Aorta (tissue), 5 donors: ENCODE measurements around the gene ARHGAP10. TPM values are rescaled to one million over a fixed set of nuclear protein-coding genes. Genes with fewer than 3 reads are reported as not detected.

Experiments
- ATAC-seq: fragments of 200-7000 bp; cut with Tn5 transposase; one replicate; pipeline ENCODE4 v1.9.1; 2022; ENCODE audit warnings: moderate library complexity; ENCODE audit not compliant: low FRiP score
- DNase-seq, 2 donors: peaks; one replicate each; pipeline ENCODE4 v3.0.0-alpha.2; 2020
- H3K27ac ChIP-seq, 2 donors: one replicate each; pipeline ENCODE4 v1.5.1; 2013; ENCODE audit warnings: low read length in 2 of 2, mild to moderate bottlenecking in 2 of 2, moderate library complexity in 2 of 2, control low read depth in 1 of 2, inconsistent platforms in 1 of 2, low read depth in 1 of 2
- H3K27me3 ChIP-seq, 2 donors: one replicate each; pipeline ENCODE4 v1.6.1; 2013; ENCODE audit warnings: control low read depth in 1 of 2, low read length in 1 of 2, mild to moderate bottlenecking in 1 of 2, moderate library complexity in 1 of 2; ENCODE audit not compliant: insufficient read depth in 2 of 2, control insufficient read depth in 1 of 2
- H3K36me3 ChIP-seq, 2 donors: one replicate each; pipeline ENCODE4 v1.6.1; 2013; ENCODE audit warnings: control low read depth in 1 of 2, low read length in 1 of 2, mild to moderate bottlenecking in 1 of 2; ENCODE audit not compliant: insufficient read depth in 2 of 2, control insufficient read depth in 1 of 2
- H3K4me1 ChIP-seq, 2 donors: one replicate each; pipeline ENCODE4 v1.6.1; 2013; ENCODE audit warnings: low read length in 2 of 2, control low read depth in 1 of 2, mild to moderate bottlenecking in 1 of 2, moderate library complexity in 1 of 2; ENCODE audit not compliant: insufficient read depth in 2 of 2, control insufficient read depth in 1 of 2
- H3K4me3 ChIP-seq, 2 donors: one replicate each; pipeline ENCODE4 v1.5.1; 2013; ENCODE audit warnings: low read length in 2 of 2, control low read depth in 1 of 2, mild to moderate bottlenecking in 1 of 2
- H3K9me3 ChIP-seq: one replicate; pipeline ENCODE4 v1.6.1; 2013; ENCODE audit warnings: mild to moderate bottlenecking, low read length; ENCODE audit not compliant: control insufficient read depth
- WGBS, 2 donors: extraction: QIAGEN DNeasy Blood & Tissue Kit; methylation state at CpG; one replicate each; pipeline ENCODE4 v1.1.7; 2013; 5-methylcytosine and 5-hydroxymethylcytosine counted together
- intact Hi-C, 2 donors: fragments of 100-400 bp; cut with DNase I; formaldehyde crosslinking; loops; one replicate each; pipeline versions ENCODE4 v1.14.2 to v1.15.0; 2022
- polyA plus RNA-seq, 2 donors: library from polyadenylated mRNA; stranded (reverse); fragments of 200-250 nt; gene quantifications; one replicate each; pipeline ENCODE4 v1.2.3, GENCODE V29; 2013
- total RNA-seq, 2 donors: library from RNA; stranded (reverse); fragmentation: NEBNext Ultra II Directional; extraction: Animal tissue kit (Norgen Biotek cat#: 25700); gene quantifications; one replicate each; pipeline ENCODE4 v1.2.1, GENCODE V29; 2021
- donor health status: healthy with polysubstance abuse.
- donor health status: Bipolar disorder and iron deficiency.
- donor health status: DM: no; HTN: no; CAD: no.
- donor health status: DM: no; HTN: no; CAD: no.
- donor health status: DM: yes; HTN: yes; CAD: no.

The ARHGAP10 gene
- total and polyA plus RNA-seq, 4 donors: 47.3 to 94.5 (median 63.5) TPM

DNA sequence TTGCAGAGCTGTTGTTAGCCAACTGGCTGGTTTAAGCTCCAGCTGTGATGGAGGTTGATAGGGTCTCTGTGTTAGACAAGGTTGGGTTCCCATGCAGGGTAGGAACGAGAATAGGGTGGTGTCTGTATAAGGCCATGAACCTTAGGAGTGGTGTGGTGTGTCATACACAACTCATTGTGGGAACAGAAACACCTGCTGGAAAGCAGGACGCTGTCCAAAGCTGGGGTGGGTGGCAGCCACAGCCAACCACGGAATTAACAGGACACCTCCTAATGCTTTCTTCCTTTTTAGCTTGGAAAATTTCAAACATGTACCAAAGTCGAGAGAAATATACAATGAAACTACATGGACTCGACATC, 94.4 kb downstream of the ARHGAP10 start:
- ATAC-seq: no peak
- Histone ChIP-seq H3K9me3 (no peaks in the 10 kb centered on the region), H3K27me3 (no peaks in the 10 kb centered on the region), H3K4me1 (peaks cover 13 to 18% of the 10 kb centered on the region in 2 donors), H3K4me3 (no peak overlapping the region), H3K27ac (peak overlapping the region; percentile 73 to 89), H3K36me3 (peaks cover 1 to 4% of the 10 kb centered on the region in 2 donors)
- DNase-seq: no peak
- intact Hi-C loops: loop anchor here in 1 of 2 donors (5.0 kb wide), 1 partner anchor 36 kb away; no protein-coding TSS in a partner anchor
- WGBS, 2 donors: 62 to 68% methylated on average over 5 of the region's 5 CpGs

DNA sequence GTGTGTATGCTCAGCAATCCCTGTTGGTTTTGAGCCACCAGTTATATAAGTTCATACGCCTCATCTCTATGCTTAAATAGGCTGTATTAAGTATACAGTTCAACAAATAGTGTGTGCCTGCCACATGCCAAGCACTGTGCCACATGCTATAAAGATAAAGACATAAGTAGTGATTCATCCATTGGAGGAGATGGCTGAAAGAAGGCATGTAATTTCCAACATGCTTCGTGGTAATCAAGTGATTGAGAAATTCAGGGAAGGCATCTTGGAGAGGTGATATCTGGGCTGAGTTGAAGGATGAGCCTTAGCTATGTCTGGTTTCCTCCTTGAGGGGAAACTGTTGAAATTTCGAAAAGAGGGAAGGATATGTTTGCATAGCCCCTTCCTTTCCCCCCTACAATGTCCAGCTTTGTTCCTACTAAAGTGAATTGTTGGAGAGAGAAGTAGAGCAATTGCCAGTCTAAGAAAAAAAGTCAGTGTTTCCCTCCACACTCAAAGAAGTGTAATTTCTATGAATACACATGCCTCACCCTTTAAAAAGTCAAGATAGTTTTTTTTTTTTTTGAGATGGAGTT, 96.5 kb downstream of the ARHGAP10 start:
- DNase-seq (no peak), ATAC-seq (no peak)
- Histone ChIP-seq H3K4me3 (no peak overlapping the region), H3K9me3 (no peaks in the 10 kb centered on the region), H3K27me3 (no peaks in the 10 kb centered on the region), H3K36me3 (peaks cover 1 to 4% of the 10 kb centered on the region in 2 donors), H3K4me1 (peaks cover 9 to 12% of the 10 kb centered on the region in 2 donors), H3K27ac (peak overlapping the region; percentile 18 to 86)
- intact Hi-C loops: loop anchor here in 1 of 2 donors (5.0 kb wide), 1 partner anchor 34 kb away; no protein-coding TSS in a partner anchor
- 72 to 73% methylated on average over 3 of the region's 3 CpGs for WGBS, 2 donors

DNA sequence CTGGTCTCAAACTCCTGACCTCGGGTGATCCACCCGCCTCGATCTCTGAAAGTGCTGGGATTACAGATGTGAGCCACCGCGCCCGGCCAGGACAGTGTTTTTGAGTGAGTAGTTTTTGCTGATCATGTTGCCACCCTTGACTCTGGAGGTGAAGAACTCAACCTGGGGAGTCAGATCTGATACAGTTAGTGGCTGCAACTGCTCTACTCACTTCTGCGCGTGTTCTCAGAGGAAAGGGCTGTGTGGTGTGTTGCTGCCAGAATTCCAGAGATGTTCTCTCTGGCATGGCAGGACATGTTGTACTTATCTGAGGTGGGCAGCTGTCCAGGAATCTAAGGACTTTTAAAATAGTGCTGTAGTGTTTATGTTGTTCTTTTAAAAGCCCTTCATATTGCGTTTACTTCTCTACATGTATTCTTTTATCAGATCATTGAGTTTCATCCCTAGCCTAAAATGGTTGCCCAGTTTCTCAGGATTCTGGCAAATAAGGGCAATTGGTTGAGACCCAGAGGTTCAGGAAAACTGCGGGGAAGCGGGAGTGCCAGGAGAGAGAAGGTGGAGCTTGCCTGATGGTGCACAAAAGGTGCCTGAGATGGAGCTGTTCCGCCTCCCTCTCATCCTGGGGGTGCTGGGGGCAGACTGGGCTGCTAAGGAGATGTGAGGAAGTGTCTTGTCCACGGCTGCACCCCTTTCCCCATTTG, 97.7 kb downstream of the ARHGAP10 start:
- intact Hi-C loops: loop anchor here (5.0 kb wide), 2 partner anchors 33 to 97 kb away; partner anchors contain the start of gene ARHGAP10 (in 1 of the 2)
- Histone ChIP-seq H3K9me3 (no peaks in the 10 kb centered on the region), H3K4me1 (peaks cover 11 to 12% of the 10 kb centered on the region in 2 donors), H3K27ac (peak overlapping the region; percentile 80 to 92), H3K27me3 (no peaks in the 10 kb centered on the region), H3K4me3 (no peak overlapping the region), H3K36me3 (peaks cover 0 to 1% of the 10 kb centered on the region in 2 donors)
- ATAC-seq (no peak), DNase-seq (peak in 1 of 2 donors; percentile 71)
- 41% methylated on average over 13 of the region's 13 CpGs for WGBS, 2 donors

DNA sequence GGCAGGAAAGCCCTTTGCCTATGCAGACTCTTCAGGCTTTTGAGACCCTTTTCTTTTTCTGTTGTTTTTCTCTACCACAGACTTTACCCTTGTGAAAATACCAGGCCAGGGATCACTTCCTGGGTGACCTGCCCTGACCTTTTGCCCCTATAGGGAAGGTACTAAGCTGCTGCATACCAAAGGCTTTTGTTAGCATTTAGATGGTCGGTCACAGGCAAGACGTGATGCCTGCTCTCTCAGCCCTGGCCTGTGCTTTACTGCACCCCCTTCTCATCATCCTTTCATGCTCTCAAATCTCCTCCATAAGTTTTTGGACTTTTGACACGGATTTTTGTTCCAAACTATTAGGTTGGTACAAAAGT, 98.2 kb downstream of the ARHGAP10 start:
- DNase-seq (no peak), ATAC-seq (no peak)
- Histone ChIP-seq H3K9me3 (no peaks in the 10 kb centered on the region), H3K27ac (peak overlapping the region; percentile 80 to 92), H3K36me3 (no peaks in the 10 kb centered on the region), H3K27me3 (no peaks in the 10 kb centered on the region), H3K4me1 (peaks cover 11 to 12% of the 10 kb centered on the region in 2 donors), H3K4me3 (no peak overlapping the region)
- intact Hi-C loops: loop anchor here in 1 of 2 donors (5.0 kb wide), 1 partner anchor 98 kb away; the partner anchor contains the start of gene ARHGAP10
- 57 to 63% methylated on average over 3 of the region's 3 CpGs for WGBS, 2 donors

DNA sequence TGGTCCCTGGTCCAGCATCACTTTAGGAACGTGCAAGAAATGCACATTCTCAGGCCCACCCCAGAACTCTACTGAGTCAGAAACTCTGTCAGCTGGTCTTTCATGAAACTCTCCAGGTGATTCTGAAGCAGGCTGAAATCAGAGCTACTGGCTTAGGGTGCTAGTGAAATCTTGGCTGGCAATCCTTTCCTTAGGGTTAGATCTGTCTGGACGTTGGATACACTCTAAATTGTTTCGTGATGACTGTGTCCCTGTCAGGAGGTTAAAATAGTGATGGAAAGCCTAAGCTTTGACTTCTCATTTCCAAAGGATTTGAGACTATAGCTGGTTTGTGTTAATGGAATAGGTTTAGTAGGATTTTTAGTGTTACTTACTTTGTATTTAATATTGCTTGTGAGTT, 99.1 kb downstream of the ARHGAP10 start:
- ATAC-seq: no peak
- Histone ChIP-seq H3K4me1 (peaks cover 11 to 12% of the 10 kb centered on the region in 2 donors), H3K36me3 (no peaks in the 10 kb centered on the region), H3K27ac (peak overlapping the region; percentile 52 to 91), H3K4me3 (no peak overlapping the region), H3K27me3 (no peaks in the 10 kb centered on the region), H3K9me3 (no peaks in the 10 kb centered on the region)
- DNase-seq: no peak
- WGBS, 2 donors: 7 to 8% methylated on average over 3 of the region's 3 CpGs
- intact Hi-C loops: loop anchor here in 1 of 2 donors (5.0 kb wide), 1 partner anchor 99 kb away; the partner anchor contains the start of gene ARHGAP10

DNA sequence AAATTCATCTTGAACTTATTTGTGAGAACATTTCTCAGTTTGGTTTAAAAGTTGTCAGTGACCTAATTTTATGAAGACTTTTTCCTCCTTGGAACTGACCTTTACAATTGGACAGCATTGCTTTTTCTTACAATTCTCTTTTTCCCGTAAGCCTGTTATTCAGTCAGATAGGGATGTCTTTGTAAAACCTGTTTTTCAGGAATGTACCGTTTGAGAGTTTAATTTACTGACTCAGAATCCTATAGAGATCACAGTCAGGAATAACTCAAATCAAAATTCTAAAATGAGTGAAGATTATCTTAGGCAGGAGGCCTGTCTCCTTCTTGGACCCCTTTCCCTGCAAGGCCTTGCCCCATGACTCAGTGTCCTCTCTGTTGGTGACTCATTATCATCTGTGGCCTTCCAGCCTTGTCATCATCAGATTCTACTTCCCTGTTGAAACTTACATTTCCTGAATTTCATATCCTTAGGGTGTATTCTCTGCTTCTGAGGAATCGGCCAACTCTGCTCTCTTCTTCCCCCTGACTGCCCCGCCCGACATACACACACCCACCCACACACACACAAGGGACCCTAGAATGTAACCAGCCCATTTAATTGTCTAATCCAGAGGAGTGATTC, 99.8 kb downstream of the ARHGAP10 start:
- Histone ChIP-seq H3K27me3 (no peaks in the 10 kb centered on the region), H3K27ac (peak overlapping the region; percentile 80 to 92), H3K4me3 (no peak overlapping the region), H3K36me3 (no peaks in the 10 kb centered on the region), H3K9me3 (no peaks in the 10 kb centered on the region), H3K4me1 (peaks cover 9 to 11% of the 10 kb centered on the region in 2 donors)
- ATAC-seq (peak; percentile 51), DNase-seq (peak in 1 of 2 donors; percentile 53)
- WGBS, 2 donors: 26 to 30% methylated on average over 5 of the region's 5 CpGs
- intact Hi-C loops: loop anchor here in 1 of 2 donors (5.0 kb wide), 1 partner anchor 99 kb away; the partner anchor contains the start of gene ARHGAP10

DNA sequence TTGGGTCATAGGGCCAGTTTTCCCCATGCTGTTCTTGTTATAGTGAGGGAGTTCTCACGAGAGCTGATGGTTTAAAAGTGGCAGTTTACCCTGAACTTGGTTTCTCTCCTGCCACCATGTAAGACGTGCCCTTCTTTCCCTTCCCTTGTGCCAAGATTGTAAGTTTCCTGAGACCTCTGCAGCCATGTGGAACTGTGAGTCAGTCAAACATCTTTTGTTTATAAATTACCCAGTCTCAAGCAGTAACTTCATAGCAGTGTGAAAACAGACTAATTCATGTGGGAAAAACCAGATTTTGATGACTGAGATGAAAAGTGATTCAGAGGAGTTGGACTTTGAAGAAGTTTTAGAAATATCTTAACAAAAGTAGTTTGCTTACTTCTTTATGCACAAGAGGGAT, 101.4 kb downstream of the ARHGAP10 start:
- ATAC-seq: no peak
- Histone ChIP-seq H3K4me3 (no peak overlapping the region), H3K9me3 (no peaks in the 10 kb centered on the region), H3K27me3 (no peaks in the 10 kb centered on the region), H3K4me1 (peaks cover 10 to 11% of the 10 kb centered on the region in 2 donors), H3K36me3 (no peaks in the 10 kb centered on the region), H3K27ac (peak overlapping the region in 1 of 2 donors; percentile 82)
- DNase-seq: no peak
- intact Hi-C loops: loop anchor here in 1 of 2 donors (5.0 kb wide), 1 partner anchor 101 kb away; the partner anchor contains the start of gene ARHGAP10
- 63 to 66% methylated on average over 2 of the region's 2 CpGs for WGBS, 2 donors

DNA sequence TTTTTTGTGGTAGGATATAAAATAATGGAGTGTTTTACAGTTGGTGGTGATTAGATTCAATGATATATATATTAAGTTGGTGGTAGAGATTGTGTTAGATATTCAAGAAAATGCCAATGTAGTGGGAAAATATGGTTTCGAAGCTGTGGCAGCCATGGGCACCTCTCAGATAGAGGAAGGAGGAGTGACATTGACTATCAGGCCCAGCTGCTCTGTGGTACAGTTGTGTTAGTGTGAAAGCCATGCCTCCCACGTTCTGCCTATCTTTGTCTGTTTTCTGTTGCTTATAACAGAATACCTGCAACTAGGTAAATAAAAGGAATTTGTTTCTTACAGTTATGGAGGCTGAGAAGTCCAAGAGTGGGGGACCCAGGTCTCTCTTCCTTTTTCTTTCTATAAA, 101.9 kb downstream of the ARHGAP10 start:
- no peaks in the 10 kb centered on the region for H3K36me3 ChIP-seq
- H3K27me3 ChIP-seq: no peaks in the 10 kb centered on the region
- ATAC-seq (no peak), DNase-seq (no peak)
- H3K4me1 ChIP-seq: peaks cover 6 to 11% of the 10 kb centered on the region in 2 donors
- H3K4me3 ChIP-seq: no peak overlapping the region
- H3K27ac ChIP-seq: no peak overlapping the region
- intact Hi-C loops: loop anchor here in 1 of 2 donors (5.0 kb wide), 1 partner anchor 101 kb away; the partner anchor contains the start of gene ARHGAP10
- no peaks in the 10 kb centered on the region for H3K9me3 ChIP-seq
- 94% methylated on average over 2 of the region's 2 CpGs for WGBS, 2 donors
